ENCODE data around the gene CYTH3. TPM values are rescaled to one million over a fixed set of nuclear protein-coding genes. Genes with fewer than 3 reads are reported as not detected.
A peak's percentile ranks its signal among the peaks of the same experiment; 100 is the strongest.
"Not testable (repeated sequence)": the region's sequence is repeated elsewhere in the genome, so short reads cannot be mapped to it uniquely, and the experiment has no call there.

Gene CYTH3
- polyA plus RNA-seq, 6 donors from 2014 or later: 2.1 to 5.7 (median 2.7) TPM

DNA sequence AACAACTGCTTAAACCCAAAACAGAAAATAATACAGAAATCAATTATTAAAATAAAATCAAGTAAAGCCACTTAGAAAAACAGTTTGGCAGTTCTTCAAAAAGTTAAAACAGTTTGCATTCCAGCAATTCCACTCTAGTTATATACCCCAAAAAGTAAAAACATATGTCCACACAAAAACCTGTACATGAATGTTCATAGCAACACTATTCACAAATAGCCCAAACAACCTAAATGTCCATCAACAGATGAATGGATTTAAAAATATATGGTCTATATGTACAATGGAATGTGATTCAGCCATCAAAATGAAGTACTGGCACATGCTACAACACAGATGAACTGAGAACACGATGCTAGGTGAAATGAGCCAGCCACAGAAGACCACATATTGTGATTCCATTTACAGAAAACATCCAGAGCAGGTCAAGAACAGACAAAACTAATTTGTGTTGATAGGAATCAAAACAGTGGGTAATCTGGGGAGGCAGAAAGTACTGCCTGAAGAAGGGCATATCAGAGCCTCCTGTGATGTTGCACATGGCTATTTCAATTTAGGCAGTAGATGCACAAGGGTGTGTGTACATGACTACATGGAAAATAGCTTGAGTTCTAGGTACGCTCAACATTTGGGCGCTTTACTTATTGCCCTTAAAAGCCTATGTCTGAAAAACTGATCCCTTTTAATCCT, 66.3 kb downstream of the CYTH3 start:
- peak overlapping the region in 1 of 6 donors; percentile 29 for H3K27ac Mint-ChIP-seq
- H3K4me3 Mint-ChIP-seq: no peak overlapping the region
- DNase-seq (no peak), ATAC-seq (ENCODE audit: low read depth in 2 of 2) (no peak)
- H3K4me1 Mint-ChIP-seq: peaks cover 0 to 9% (median 5%) of the 10 kb centered on the region in 3 donors
- no peaks in the 10 kb centered on the region for H3K36me3 Mint-ChIP-seq
- H3K9me3 Mint-ChIP-seq: no peaks in the 10 kb centered on the region
- H3K27me3 Mint-ChIP-seq: no peaks in the 10 kb centered on the region

- Mint-ChIP-seq H3K36me3 (no peaks in the 10 kb centered on the region), H3K9me3 (no peaks in the 10 kb centered on the region), H3K27me3 (no peaks in the 10 kb centered on the region), H3K4me1 (peaks cover 0 to 9% (median 5%) of the 10 kb centered on the region in 3 donors), H3K27ac (no peak overlapping the region), H3K4me3 (no peak overlapping the region)
- ATAC-seq (ENCODE audit: low read depth in 2 of 2) (no peak), DNase-seq (no peak)
Measured at GRCh38 chr7:6203381-6203780, 69.0 kb downstream of the CYTH3 start.

DNA sequence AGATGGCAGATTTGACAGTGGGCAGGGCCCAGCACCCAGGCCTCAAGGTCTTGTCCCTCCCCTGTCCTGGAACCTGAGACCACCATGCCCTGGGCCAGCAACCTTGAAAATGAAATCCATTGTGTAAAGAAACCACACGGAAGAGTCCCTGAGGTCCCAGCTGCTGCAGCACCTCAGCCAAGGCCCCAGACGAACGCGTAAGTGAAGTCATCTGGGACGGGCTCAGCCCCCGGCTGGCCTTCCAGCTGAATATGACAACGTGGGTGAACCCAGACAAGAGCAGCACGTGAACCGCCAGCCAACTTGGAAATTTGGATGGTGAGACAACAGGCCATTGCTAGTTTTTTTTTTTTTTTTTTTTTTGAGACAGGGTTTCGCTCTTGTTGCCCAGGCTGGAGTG, 70.3 kb downstream of the CYTH3 start:
- Mint-ChIP-seq H3K27ac (peak overlapping the region in 1 of 6 donors; percentile 50), H3K4me3 (no peak overlapping the region), H3K4me1 (peaks cover 0 to 9% (median 5%) of the 10 kb centered on the region in 3 donors), H3K9me3 (no peaks in the 10 kb centered on the region), H3K27me3 (no peaks in the 10 kb centered on the region), H3K36me3 (no peaks in the 10 kb centered on the region)
- ATAC-seq (ENCODE audit: low read depth in 2 of 2) (no peak), DNase-seq (no peak)

GRCh38 chr7:6200971-6201370, 71.5 kb downstream of the CYTH3 start:
- ATAC-seq (ENCODE audit: low read depth in 2 of 2) (no peak), DNase-seq (no peak)
- no peaks in the 10 kb centered on the region for H3K27me3 Mint-ChIP-seq
- no peaks in the 10 kb centered on the region for H3K36me3 Mint-ChIP-seq
- H3K27ac Mint-ChIP-seq: peak overlapping the region in 1 of 6 donors; percentile 24
- H3K4me3 Mint-ChIP-seq: no peak overlapping the region
- H3K9me3 Mint-ChIP-seq: no peaks in the 10 kb centered on the region
- peaks cover 0 to 5% (median 3%) of the 10 kb centered on the region in 3 donors for H3K4me1 Mint-ChIP-seq

DNA sequence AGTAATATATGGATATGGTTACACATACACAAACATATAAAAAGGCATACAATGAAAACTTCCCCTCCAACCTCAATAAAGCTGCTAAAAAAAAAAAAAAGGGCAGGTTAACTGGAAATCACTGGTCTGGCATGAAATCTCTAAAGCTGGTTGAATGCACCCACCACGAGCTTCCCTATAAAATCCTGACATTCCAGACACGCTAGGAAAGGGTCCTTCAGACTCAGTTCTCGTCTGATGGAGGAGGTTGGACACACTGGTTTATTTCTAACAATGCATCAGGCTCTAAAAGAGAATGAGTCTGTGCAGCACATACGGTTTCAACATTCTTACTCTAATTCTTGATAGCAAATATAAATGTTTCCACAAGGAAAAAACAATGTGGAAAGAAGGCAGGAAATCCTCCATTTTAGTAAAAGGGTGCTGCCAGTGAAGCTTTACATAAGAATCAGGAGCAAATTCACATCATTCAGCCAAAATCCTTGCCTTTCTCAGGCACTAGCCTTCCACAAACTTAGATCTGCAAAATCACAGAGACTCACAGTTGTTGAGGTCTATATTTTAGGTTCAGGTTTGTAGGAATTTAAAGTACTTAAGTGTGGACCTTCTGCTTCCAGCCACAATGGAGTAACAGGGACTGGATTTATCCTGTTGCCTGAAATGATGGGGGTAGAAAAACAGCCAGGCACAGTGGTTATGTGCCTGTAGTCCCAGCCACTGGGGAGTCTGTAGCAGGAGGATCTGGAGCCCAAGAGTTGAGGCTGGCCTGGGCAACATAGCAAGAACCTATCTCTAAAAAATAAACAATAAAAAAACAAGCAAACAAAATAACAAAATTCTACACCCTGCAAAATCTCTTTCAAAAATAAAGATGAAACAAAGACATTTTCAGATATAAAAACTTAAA, 73.5 kb downstream of the CYTH3 start:
- H3K4me3 Mint-ChIP-seq: no peak overlapping the region

DNA sequence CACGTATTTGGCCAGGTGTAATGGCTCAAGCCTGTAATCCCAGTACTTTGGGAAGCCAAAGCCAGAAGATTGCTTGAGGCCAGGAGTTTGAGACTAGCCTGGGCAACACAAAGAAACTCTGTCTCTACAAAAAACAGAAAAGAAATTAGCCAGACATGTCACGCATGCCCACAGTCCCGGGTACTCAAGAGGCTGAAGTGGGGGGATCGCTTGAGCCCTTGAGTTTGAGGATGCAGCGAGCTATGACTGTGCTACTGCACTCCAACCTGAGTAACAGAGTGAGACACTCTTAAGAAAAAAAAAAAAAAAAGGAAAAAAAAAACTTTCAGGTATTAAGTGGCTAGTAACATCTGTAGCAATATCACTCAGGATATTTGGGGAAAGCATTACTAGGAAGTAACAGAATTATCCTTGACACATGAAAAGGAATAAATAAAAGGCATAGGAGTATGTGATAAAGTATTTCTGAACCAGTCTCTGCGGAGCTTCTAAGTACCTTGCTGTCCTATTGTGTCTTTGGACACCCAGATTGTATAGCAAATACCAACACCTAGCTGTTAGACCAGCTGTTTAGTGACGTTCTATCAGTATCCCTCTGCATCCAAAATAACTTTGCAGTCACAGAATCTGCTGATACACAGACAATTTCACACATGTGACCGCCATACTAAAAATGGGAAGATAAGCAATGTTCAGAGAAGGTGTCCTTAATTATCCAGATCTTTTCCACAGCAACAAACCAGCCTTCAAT, 74.4 kb downstream of the CYTH3 start:
- Mint-ChIP-seq H3K27ac (peak overlapping the region in 1 of 6 donors; percentile 82), H3K9me3 (no peaks in the 10 kb centered on the region), H3K27me3 (no peaks in the 10 kb centered on the region), H3K36me3 (no peaks in the 10 kb centered on the region), H3K4me1 (peaks cover 0 to 10% (median 3%) of the 10 kb centered on the region in 3 donors), H3K4me3 (no peak overlapping the region)
- ATAC-seq (ENCODE audit: low read depth in 2 of 2): no peak
- no peak for DNase-seq

More for the DNA sequence above, 73.5 kb downstream of the CYTH3 start:
- H3K4me1 Mint-ChIP-seq: peaks cover 0 to 6% (median 3%) of the 10 kb centered on the region in 3 donors
- ATAC-seq (ENCODE audit: low read depth in 2 of 2) (no peak), DNase-seq (no peak)
- peak overlapping the region in 1 of 6 donors; percentile 60 for H3K27ac Mint-ChIP-seq
- no peaks in the 10 kb centered on the region for H3K27me3 Mint-ChIP-seq
- H3K36me3 Mint-ChIP-seq: no peaks in the 10 kb centered on the region
- H3K9me3 Mint-ChIP-seq: no peaks in the 10 kb centered on the region

DNA sequence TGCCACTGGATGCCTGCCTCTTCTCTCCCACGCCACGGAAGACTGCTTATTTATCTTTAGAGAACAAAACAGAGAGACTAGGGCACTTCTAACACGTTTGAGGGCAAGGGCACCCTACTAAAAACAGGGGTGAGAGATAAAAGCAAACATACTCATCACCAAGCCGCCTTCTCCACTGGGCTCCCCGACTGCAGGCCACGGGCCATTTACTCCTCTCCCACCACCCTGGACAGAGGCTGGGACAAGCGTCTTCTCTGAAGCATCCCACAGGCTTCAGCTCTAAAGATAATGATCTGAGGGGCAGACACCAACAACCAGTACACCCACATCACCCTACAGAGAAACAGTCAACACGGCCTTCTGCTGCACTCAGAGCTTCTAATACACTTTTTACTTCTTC, 78.7 kb downstream of the CYTH3 start:
- Mint-ChIP-seq H3K27ac (no peak overlapping the region), H3K9me3 (no peaks in the 10 kb centered on the region), H3K4me1 (peaks cover 0 to 5% (median 0%) of the 10 kb centered on the region in 3 donors), H3K36me3 (no peaks in the 10 kb centered on the region), H3K4me3 (no peak overlapping the region), H3K27me3 (no peaks in the 10 kb centered on the region)
- DNase-seq (no peak), ATAC-seq (ENCODE audit: low read depth in 2 of 2) (no peak)

DNA sequence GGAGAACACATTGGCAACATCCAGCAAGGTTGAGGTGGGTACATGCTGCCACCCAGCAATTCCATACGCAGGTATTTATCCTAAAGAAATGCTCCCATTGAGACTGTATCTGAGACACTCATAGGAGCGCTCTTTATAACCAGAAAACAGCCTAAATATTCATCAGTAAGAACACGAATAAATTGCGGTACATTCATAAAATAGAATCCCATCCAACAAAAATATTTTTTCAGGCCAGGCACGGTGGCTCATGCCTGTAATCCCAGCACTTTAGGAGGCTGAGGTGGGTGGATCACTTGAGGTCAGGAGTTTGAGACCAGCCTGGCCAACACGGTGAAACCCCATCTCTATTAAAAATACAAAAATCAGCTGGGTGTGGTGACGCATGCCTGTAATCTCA, 81.9 kb downstream of the CYTH3 start:
- Mint-ChIP-seq H3K36me3 (peaks cover 0 to 11% of the 10 kb centered on the region in 2 donors), H3K27ac (peak overlapping the region in 1 of 6 donors; percentile 33)
- H3K4me3 Mint-ChIP-seq; ATAC-seq (ENCODE audit: low read depth in 2 of 2); H3K27me3 Mint-ChIP-seq; H3K9me3 Mint-ChIP-seq; H3K4me1 Mint-ChIP-seq; DNase-seq: not testable (repeated sequence)

GRCh38 chr7:6188389-6188788, 84.0 kb downstream of the CYTH3 start:
- Mint-ChIP-seq H3K27ac (peak overlapping the region in 1 of 6 donors; percentile 26), H3K9me3 (no peaks in the 10 kb centered on the region), H3K36me3 (peaks cover 0 to 11% of the 10 kb centered on the region in 2 donors), H3K27me3 (no peaks in the 10 kb centered on the region), H3K4me1 (no peaks in the 10 kb centered on the region), H3K4me3 (no peak overlapping the region)
- DNase-seq: no peak
- no peak for ATAC-seq (ENCODE audit: low read depth in 2 of 2)

GRCh38 chr7:6186577-6186976, 85.8 kb downstream of the CYTH3 start:
- peaks cover 0 to 11% of the 10 kb centered on the region in 2 donors for H3K36me3 Mint-ChIP-seq
- no peaks in the 10 kb centered on the region for H3K9me3 Mint-ChIP-seq
- ATAC-seq (ENCODE audit: low read depth in 2 of 2) (no peak), DNase-seq (no peak)
- no peak overlapping the region for H3K4me3 Mint-ChIP-seq
- no peaks in the 10 kb centered on the region for H3K4me1 Mint-ChIP-seq
- H3K27me3 Mint-ChIP-seq: no peaks in the 10 kb centered on the region
- H3K27ac Mint-ChIP-seq: no peak overlapping the region

- no peak overlapping the region for H3K4me3 Mint-ChIP-seq
- H3K27me3 Mint-ChIP-seq: no peaks in the 10 kb centered on the region
- H3K36me3 Mint-ChIP-seq: peaks cover 0 to 10% of the 10 kb centered on the region in 2 donors
- ATAC-seq (ENCODE audit: low read depth in 2 of 2) (no peak), DNase-seq (no peak)
- H3K9me3 Mint-ChIP-seq: no peaks in the 10 kb centered on the region
- H3K4me1 Mint-ChIP-seq: no peaks in the 10 kb centered on the region
- no peak overlapping the region for H3K27ac Mint-ChIP-seq
Measured at GRCh38 chr7:6182993-6183392, 89.4 kb downstream of the CYTH3 start.

GRCh38 chr7:6181136-6181535, 91.3 kb downstream of the CYTH3 start:
- Mint-ChIP-seq H3K9me3 (no peaks in the 10 kb centered on the region), H3K4me3 (no peak overlapping the region), H3K27ac (peak overlapping the region in 4 of 6 donors; percentile 5 to 94 (median 14)), H3K4me1 (no peaks in the 10 kb centered on the region), H3K27me3 (no peaks in the 10 kb centered on the region), H3K36me3 (no peaks in the 10 kb centered on the region)
- DNase-seq (no peak), ATAC-seq (ENCODE audit: low read depth in 2 of 2) (no peak)

DNA sequence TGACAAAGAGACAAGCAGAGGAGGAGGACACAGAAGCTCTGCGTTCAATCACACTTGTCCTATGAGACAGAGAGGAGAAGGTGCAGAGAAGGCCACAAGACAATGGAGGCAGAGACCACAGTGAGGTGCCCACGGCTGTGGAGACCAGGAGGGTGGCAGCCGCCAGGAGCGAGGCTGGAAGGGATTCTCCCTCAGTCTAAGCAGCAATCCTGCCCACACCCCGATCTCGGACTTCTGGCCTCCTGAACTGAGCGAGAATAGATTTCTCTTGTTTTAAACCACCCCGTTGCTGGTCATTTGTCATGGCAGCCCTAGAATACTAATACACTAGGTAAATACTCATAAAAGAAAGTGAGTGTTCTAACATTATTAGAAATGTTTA, 92.1 kb downstream of the CYTH3 start:
- no peak for DNase-seq
- H3K4me1 Mint-ChIP-seq: no peaks in the 10 kb centered on the region
- no peaks in the 10 kb centered on the region for H3K9me3 Mint-ChIP-seq
- H3K4me3 Mint-ChIP-seq: no peak overlapping the region
- ATAC-seq (ENCODE audit: low read depth in 2 of 2): no peak
- no peaks in the 10 kb centered on the region for H3K27me3 Mint-ChIP-seq
- no peak overlapping the region for H3K27ac Mint-ChIP-seq
- H3K36me3 Mint-ChIP-seq: no peaks in the 10 kb centered on the region
